Measurements from ENCODE around the gene ANXA11.

DNA sequence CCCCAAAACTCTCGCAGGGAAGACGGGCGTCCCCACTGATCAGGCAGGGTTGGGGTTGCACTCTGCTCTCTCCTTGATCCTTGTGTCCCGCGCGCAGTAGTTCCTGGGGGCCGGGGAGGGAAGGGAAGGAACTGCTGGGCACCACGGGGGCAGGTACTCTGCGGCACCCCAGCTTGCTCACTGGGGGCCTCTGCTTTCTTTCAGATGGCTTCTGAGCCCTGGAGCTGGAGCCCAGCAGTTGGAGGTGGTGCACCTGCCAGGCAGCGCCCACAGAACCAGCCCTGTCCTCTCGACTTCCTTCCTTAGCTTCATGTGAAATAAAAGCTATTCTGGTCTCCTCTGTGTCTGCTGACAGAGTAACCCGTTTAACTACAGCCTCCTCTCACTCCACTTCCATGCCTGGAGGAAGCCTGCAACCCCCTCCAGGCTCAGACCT lies 60.6 kb downstream of the ANXA11 start:
- TF ChIP-seq YY1 (IDR thresholded peaks at IDR 0.05; ENCODE audit: low read depth, low read length) (no peak), POLR2AphosphoS5 (IDR thresholded peaks at IDR 0.05; ENCODE audit: low read depth, low read length) (no peak), EZH2 (IDR thresholded peaks at IDR 0.05; ENCODE audit: low read depth, low read length, severe bottlenecking) (no peak), RBBP5 (IDR thresholded peaks at IDR 0.05; ENCODE audit: borderline replicate concordance, low read depth, low read length) (no peak), ZNF274 (IDR thresholded peaks at IDR 0.05; ENCODE audit: borderline replicate concordance, extremely low read depth, low read length) (no peak), POLR2A (IDR thresholded peaks at IDR 0.05; ENCODE audit: control extremely low read depth in 1 of 2, low read depth in 2 of 2, low read length in 2 of 2) (no peak), EP300 (IDR thresholded peaks at IDR 0.05; ENCODE audit: borderline replicate concordance in 1 of 2, low read depth in 2 of 2, low read length in 2 of 2) (no peak)
- TF ChIP-seq, protein P1, sequence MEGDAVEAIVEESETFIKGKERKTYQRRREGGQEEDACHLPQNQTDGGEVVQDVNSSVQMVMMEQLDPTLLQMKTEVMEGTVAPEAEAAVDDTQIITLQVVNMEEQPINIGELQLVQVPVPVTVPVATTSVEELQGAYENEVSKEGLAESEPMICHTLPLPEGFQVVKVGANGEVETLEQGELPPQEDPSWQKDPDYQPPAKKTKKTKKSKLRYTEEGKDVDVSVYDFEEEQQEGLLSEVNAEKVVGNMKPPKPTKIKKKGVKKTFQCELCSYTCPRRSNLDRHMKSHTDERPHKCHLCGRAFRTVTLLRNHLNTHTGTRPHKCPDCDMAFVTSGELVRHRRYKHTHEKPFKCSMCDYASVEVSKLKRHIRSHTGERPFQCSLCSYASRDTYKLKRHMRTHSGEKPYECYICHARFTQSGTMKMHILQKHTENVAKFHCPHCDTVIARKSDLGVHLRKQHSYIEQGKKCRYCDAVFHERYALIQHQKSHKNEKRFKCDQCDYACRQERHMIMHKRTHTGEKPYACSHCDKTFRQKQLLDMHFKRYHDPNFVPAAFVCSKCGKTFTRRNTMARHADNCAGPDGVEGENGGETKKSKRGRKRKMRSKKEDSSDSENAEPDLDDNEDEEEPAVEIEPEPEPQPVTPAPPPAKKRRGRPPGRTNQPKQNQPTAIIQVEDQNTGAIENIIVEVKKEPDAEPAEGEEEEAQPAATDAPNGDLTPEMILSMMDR (IDR thresholded peaks at IDR 0.05; ENCODE audit: control extremely low read depth in 1 of 3, insufficient read depth in 1 of 3, low read depth in 1 of 3, low read length in 3 of 3): no peak
